NB4 (cell line): ENCODE measurements around the gene BATF3.
"Not testable (repeated sequence)": the region's sequence is repeated elsewhere in the genome, so short reads cannot be mapped to it uniquely, and the experiment has no call there.

Experiments used
- MAX ChIP-seq: IDR thresholded peaks from 2 replicates; pipeline ENCODE4 v1.6.1; 2011; ENCODE audit warnings: low read depth, low read length
- POLR2A ChIP-seq: IDR thresholded peaks from 2 replicates; pipeline ENCODE4 v1.6.1; 2011; ENCODE audit warnings: mild to moderate bottlenecking; ENCODE audit not compliant: insufficient read length; ENCODE audit errors: extremely low read depth

GRCh38 chr1:212711974-212712373, 12.3 kb upstream of the BATF3 start:
- TF ChIP-seq POLR2A, MAX: not testable (repeated sequence)
